SK-MEL-5 (cell line): ENCODE data around the gene LCN6. TPM values are rescaled to one million over a fixed set of nuclear protein-coding genes. Genes with fewer than 3 reads are reported as not detected.
A peak's percentile ranks its signal among the peaks of the same experiment; 100 is the strongest.

ENCODE experiments used
- DNase-seq: peaks from one replicate; pipeline ENCODE4 v3.0.0-alpha.2; 2016; ENCODE audit warnings: low read depth, low spot score
- in situ Hi-C: cut with HindIII; loops from 2 replicates; pipeline ENCODE4 v1.10.0; 2016; ENCODE audit warnings: low sequenced_read_pairs, high pct_unique_total_duplicates, low pct_unique_long_range_greater_than_20kb
- total RNA-seq: library from RNA; depleted of rRNA; stranded (reverse); fragments of >200 nt; shearing (Covaris generic); gene quantifications from 2 replicates; pipeline ENCODE4 v1.2.3, GENCODE V29; 2014

Gene LCN6
- total RNA-seq, 1 experiment from 2014 or later: not detected

GRCh38 chr9:136751814-136752213, 3.5 kb upstream of the LCN6 start:
- no peak for DNase-seq
- in situ Hi-C loops: no loop called here

GRCh38 chr9:136751244-136751643, 2.9 kb upstream of the LCN6 start:
- DNase-seq: no peak
- in situ Hi-C loops: no loop called here

- no peak for DNase-seq
- in situ Hi-C loops: no loop called here
Observed at GRCh38 chr9:136750526-136750925, 2.2 kb upstream of the LCN6 start.

DNA sequence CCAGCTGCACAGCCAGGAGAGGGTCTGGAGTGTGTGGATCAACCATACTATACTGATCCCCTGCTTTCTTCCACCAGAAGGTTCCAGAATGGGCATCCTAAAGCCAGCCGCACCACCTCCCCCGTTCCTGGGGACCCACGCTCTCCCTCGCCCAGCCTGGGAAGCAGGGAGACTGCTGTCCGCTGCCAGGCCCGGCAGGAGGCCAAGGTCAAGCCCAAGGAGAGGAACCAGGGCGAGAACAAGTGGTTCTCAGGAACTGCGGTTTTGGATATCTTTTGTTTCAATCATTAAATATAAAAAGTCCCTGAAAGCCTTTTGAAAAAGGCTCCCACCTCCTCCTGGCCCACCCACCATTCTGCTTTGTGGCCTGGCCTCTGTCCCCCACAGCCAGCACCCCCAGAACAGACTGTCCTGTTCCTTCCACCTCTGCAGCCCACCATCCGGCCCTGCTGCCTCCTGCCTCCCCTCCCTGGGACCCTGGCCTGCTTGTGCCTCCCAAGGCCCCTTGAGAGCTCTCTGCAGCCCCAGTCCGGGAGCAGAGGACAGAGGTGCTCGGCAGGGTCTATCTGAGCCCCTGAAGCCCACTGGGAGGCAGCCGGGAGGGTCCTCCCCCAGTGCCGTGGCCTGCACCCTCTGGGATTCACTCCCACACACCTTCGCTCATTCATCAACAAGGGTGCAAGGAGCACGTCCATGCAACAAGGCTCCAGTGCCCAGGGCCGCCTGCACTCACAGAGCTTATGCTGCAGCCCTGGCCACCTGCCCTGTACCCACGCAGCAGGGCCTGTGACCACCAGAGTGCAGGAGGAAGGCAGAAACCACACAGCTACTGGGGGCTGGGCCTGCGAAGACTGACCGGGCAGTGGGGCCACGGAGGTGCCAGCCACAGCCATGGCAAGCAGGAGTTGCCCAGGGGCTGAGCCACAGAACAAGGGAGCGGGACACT, 614 bp upstream of the LCN6 start:
- in situ Hi-C loops: no loop called here
- no peak for DNase-seq

DNA sequence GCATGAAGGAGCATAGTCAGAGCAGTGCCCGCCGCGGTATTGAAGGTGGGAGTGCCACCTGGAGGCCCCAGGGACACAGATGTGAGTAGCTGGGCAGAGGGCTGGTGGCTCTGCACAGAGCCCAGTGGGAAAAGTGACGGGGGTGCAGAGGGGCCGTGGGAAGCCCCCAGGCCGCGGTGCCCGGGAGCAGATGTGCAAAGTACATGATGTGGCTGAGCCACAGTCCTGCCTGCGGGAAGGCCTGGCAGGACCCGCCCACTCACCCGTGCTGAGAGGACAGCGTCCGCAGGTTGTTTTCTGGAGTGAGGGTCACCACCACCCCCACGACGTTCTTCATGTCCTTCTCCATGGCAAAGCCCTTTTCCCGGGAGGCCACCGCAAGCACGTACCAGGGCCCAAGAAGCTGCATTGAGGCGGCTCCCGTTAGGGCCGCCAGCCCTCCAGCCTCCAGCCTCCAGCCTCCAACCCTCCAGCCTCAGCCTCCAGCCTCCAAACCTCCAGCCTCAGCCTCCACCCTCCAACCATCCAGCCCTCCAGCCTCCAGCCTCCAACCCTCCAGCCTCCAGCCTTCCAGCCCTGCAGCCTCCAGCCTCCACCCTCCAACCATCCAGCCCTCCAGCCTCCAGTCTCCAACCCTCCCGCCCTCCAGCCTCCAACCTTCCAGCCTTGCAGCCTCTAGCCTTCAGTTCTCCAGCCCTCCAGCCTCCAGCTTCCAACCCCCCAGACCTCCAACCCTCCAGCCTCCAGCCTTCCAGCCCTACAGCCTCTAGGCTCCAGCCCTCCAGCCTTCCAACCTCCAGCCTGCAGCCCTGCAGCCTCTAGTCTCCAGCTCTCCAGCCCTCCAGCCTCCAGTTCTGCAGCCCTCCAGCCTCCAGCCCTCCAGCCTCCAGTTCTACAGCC, 914 bp downstream of the LCN6 start:
- no peak for DNase-seq
- in situ Hi-C loops: no loop called here

DNA sequence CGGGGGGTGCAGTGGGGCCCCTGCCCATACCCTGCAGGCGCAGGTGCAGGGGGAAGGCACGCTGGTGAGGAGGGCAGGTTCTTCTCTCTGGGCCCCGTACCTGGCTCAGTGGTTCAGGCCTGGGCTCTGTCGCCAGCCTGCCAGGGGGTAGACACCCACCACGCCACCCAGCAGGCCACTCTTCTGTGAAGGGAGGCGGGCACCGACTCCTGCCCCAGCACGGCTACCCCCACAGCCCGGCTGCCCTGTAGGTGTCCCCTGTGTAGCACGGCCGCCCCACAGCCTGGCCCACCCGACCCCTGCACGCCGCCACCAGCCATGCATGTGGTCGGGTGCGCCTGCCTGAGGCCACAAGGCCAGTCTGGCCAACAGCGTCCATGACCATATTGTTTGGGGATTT, 1.7 kb downstream of the LCN6 start:
- in situ Hi-C loops: no loop called here

DNA sequence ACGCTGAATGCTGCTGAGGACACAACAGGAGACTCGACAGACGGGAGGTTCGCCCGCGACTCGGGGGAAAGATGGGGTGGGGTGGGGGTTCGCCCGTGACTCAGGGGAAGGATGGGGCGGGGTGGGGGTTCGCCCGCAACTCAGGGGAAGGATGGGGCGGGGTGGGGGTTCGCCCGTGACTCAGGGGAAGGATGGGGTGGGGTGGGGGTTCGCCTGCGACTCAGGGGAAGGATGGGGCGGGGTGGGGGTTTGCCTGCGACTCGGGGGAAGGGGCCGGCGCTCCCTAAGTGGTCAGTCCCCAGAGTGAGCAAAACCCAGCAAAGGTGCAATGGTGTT, 2.2 kb downstream of the LCN6 start:
- DNase-seq: no peak
- in situ Hi-C loops: no loop called here

More for the DNA sequence above, 1.7 kb downstream of the LCN6 start:
- no peak for DNase-seq

- in situ Hi-C loops: no loop called here
- no peak for DNase-seq
Observed at GRCh38 chr9:136745389-136746154, 2.8 kb downstream of the LCN6 start.

- DNase-seq: no peak
- in situ Hi-C loops: no loop called here
Observed at GRCh38 chr9:136744773-136745172, 3.6 kb downstream of the LCN6 start.

DNA sequence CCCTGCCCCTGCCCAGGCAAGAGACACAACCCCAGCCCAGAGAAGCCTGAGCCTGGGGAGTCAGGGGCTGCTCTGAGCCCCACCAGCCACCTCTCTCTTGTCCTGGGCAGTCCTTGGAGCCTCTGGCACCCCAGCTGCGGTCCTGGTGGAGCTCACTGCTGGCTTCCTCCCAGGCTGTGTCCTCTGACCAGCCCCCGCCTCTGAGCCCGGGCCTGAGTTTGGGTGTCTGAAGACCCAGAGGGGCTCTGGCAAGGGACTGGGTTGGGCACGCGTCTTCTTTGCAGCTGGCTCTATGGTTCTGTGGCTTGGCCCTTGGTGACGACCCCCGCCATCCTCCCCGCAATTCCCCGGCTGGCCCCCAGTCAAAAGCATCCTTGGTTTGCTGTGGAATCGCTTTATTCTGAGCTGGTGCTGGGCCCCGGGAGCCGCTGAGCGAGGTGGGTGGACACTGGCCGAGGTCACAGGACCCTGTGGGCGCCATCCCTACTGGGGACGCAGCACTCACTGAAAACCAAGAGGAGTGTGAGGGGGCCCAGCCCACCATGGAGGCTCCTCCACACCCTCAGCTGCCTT, 4.6 kb downstream of the LCN6 start:
- DNase-seq: no peak

DNA sequence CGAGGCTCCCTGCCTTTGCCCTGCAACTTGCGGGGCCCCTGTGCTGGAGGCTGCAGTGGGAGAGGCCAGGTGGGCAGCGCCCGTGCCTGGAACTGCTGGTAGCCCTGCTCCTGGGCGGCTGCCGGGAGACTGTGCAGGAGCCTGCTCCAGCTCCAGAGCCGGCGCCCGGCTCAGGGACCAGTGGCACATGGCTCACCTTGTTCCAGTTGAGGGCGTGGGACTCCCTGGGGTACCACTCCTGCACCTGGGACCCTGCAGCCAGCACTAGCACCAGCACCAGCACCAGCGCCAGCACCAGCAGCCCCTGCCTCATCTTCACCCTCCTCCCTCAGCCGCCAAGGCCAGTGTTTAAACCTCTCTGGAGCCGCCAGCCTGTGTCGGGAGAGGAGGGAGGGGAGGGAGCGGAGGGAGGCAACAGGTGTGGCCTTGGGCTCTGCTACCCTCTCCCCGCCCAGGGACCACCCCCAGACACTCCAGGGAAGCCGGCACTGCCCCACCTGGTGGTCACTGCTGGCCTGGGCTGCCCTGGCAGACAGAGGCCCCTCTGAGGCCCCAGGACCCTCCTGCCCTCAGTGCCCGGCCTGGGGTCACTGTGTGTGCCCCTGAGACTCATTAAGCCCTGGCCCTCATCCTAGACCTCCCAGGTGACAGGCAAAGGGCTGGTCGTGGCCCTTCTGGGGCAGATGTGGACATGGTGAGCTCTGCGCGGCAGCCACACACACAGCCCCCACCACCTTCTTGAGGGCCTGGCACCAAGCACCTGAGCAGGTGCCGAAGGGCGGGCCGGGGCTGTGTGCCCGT, 5.5 kb downstream of the LCN6 start, which contains the start of gene LCN10:
Gene LCN10 (minus strand): TSS at position 350 of the 801 bp plus-strand sequence. CDS start 37 bp downstream, at position 313.
- in situ Hi-C loops: no loop called here
- peak; percentile 26 for DNase-seq

More for the DNA sequence above, 4.6 kb downstream of the LCN6 start:
- in situ Hi-C loops: no loop called here

- DNase-seq: no peak
- in situ Hi-C loops: no loop called here
Observed at GRCh38 chr9:136741883-136742571, 6.3 kb downstream of the LCN6 start.

DNA sequence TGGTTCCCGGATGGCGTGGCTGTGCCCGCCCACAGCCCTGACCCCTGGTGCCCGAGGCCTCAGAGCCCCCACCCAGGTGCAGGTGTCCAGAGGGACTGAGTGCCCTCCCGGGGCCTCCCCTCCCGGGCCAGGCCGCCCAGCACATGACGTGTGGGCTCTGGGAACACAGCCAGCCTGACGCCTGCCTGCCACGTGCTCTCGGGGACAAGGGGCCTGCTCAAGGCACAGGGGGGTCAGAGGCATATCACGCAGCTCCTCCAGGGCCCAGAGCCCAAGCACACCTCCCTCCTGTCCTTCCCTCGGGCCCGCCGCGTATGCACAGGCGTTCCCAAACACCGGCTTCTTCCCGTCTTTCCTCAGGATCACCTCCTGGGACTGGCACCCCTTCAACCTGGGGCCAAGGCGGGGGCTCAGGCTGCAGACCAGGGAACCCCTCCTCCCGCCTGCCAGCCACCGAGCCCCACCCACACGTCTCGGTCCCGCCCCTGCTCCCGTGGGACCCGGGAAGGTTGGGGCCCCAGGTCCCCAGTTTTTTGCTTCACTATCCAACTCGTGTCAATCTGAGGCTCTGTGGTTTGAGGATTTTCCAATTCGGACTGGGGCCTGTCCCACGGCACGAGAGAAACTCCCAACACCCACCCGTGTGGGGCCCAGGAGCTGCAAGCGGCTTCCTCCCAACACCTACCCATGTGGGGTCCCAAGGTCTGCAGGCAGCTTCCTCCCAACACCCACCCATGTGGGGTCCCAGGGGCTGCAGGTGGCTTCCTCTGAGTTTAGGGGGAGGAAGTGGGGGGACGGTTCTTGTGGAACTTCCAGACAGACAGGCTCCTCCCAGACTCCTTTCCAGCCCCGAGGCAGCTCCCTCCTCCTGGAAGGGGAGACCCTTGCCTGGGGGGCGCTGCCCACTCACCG, 7.1 kb downstream of the LCN6 start:
- in situ Hi-C loops: no loop called here

GRCh38 chr9:136740491-136740890, 7.8 kb downstream of the LCN6 start:
- in situ Hi-C loops: no loop called here
- no peak for DNase-seq

More for the DNA sequence above, 7.1 kb downstream of the LCN6 start:
- DNase-seq: peak; percentile 21

- in situ Hi-C loops: no loop called here
- DNase-seq: no peak
Observed at GRCh38 chr9:136740069-136740468, 8.3 kb downstream of the LCN6 start.
